Measurements from ENCODE around the gene JOSD1.

DNA sequence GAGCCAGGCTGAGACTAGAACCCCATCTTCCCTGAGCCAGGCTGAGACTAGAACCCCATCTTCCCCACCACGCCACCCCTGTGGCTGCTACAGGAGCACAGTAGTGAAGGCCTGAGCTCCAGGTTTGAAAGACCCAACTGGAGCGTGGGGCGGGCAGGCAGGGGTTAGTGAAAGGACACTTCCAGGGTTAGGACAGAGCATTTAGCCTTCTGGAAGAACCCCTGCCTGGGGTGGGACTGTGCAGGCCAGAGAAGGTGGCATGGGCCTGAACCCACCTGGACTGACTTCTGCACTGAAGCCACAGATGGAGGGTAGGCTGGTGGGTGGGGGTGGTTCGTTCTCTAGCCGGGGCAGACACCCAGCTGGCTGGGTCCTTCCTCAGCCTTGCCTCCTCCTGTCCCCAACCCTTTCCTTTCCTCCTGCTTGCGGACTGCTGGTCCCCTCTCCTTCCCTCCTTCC is 31.0 kb upstream of the JOSD1 start:
- TF ChIP-seq, protein P1, sequence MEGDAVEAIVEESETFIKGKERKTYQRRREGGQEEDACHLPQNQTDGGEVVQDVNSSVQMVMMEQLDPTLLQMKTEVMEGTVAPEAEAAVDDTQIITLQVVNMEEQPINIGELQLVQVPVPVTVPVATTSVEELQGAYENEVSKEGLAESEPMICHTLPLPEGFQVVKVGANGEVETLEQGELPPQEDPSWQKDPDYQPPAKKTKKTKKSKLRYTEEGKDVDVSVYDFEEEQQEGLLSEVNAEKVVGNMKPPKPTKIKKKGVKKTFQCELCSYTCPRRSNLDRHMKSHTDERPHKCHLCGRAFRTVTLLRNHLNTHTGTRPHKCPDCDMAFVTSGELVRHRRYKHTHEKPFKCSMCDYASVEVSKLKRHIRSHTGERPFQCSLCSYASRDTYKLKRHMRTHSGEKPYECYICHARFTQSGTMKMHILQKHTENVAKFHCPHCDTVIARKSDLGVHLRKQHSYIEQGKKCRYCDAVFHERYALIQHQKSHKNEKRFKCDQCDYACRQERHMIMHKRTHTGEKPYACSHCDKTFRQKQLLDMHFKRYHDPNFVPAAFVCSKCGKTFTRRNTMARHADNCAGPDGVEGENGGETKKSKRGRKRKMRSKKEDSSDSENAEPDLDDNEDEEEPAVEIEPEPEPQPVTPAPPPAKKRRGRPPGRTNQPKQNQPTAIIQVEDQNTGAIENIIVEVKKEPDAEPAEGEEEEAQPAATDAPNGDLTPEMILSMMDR (IDR thresholded peaks at IDR 0.05), result no peak
- TF ChIP-seq POLR2A (IDR thresholded peaks at IDR 0.05; ENCODE audit: low read depth) (no peak), POLR2AphosphoS5 (IDR thresholded peaks at IDR 0.05) (no peak)

All from esophagus muscularis mucosa (tissue), 3 donors.